CD4-positive, alpha-beta T cell (primary cell): ENCODE data around the gene RBM20. TPM values are rescaled to one million over a fixed set of nuclear protein-coding genes. Genes with fewer than 3 reads are reported as not detected.

ENCODE experiments used
- ATAC-seq: fragments of 200-7000 bp; cut with Tn5 transposase; one replicate; pipeline ENCODE4 v1.10.0; 2022; ENCODE audit warnings: mild to moderate bottlenecking; ENCODE audit not compliant: poor library complexity
- CTCF ChIA-PET: fragments of 350-600 bp; sonication (Branson Sonifier 250); formaldehyde crosslinking; loops from one replicate; lab custom pipeline; 2021; ENCODE audit warnings: antibody characterized with exemption, inconsistent platforms; lab: Charles Lee
- POLR2A ChIA-PET: fragments of 350-600 bp; sonication (Branson Sonifier 250); formaldehyde crosslinking; loops from one replicate; lab custom pipeline; 2021; ENCODE audit warnings: antibody characterized with exemption, inconsistent platforms; lab: Charles Lee
- DNase-seq, 14 experiments: peaks; one replicate each; pipeline ENCODE4 v3.0.0-alpha.2; 2013 to 2020; ENCODE audit warnings: mixed read lengths in 2 of 14
- H3K27ac ChIP-seq, 2 donors: one replicate each; pipeline versions ENCODE4 v1.5.1 to v1.7.0; 2013; ENCODE audit warnings: low read length in 2 of 2, low read depth in 1 of 2, mild to moderate bottlenecking in 1 of 2
- H3K27me3 ChIP-seq, 2 experiments: 1 replicate in 1 of 2; 2 replicates in 1 of 2; pipeline versions ENCODE4 v1.6.1 to v1.7.0; 2013; ENCODE audit warnings: low read length in 2 of 2, control low read depth in 1 of 2, mild to moderate bottlenecking in 1 of 2, moderate library complexity in 1 of 2; ENCODE audit not compliant: insufficient read depth in 2 of 2, control insufficient read depth in 1 of 2
- H3K36me3 ChIP-seq: one replicate; pipeline ENCODE4 v1.6.1; 2013; ENCODE audit warnings: low read length, control low read depth; ENCODE audit not compliant: insufficient read depth
- H3K4me1 ChIP-seq: one replicate; pipeline ENCODE4 v1.6.1; 2013; ENCODE audit warnings: low read length, control low read depth; ENCODE audit not compliant: insufficient read depth
- H3K4me3 ChIP-seq: one replicate; pipeline ENCODE4 v1.5.1; 2013; ENCODE audit warnings: mild to moderate bottlenecking, low read length, moderate library complexity
- H3K9me3 ChIP-seq, 2 experiments: 1 replicate in 1 of 2; 2 replicates in 1 of 2; pipeline versions ENCODE4 v1.6.1 to v1.7.0; 2013; ENCODE audit warnings: low read length in 2 of 2, mild to moderate bottlenecking in 2 of 2, control low read depth in 1 of 2, moderate library complexity in 1 of 2; ENCODE audit not compliant: control insufficient read depth in 1 of 2, insufficient read depth in 1 of 2
- H3K27ac Mint-ChIP-seq: one replicate; pipeline ENCODE4 v1.8.0; 2020; ENCODE audit warnings: mixed read lengths
- H3K27me3 Mint-ChIP-seq: one replicate; pipeline ENCODE4 v1.8.0; 2021; ENCODE audit warnings: mixed read lengths
- H3K36me3 Mint-ChIP-seq: one replicate; pipeline ENCODE4 v1.8.0; 2021; ENCODE audit warnings: low read depth, mixed read lengths
- H3K4me1 Mint-ChIP-seq: one replicate; pipeline ENCODE4 v1.8.0; 2021; ENCODE audit warnings: low read depth, mixed read lengths
- H3K4me3 Mint-ChIP-seq: one replicate; pipeline ENCODE4 v1.8.0; 2020; ENCODE audit warnings: mild to moderate bottlenecking, mixed read lengths
- H3K9me3 Mint-ChIP-seq: one replicate; pipeline ENCODE4 v1.8.0; 2020; ENCODE audit warnings: mixed read lengths
- intact Hi-C, 2 experiments: fragments of 100-400 bp; cut with DNase I in 1 of 2; cut with micrococcal nuclease in 1 of 2; formaldehyde crosslinking; loops; one replicate each; pipeline versions ENCODE4 v1.15.1 to v1.9.0; 2023 to 2025; cut with DNase I, micrococcal nuclease
- total RNA-seq, 174 experiments: library from RNA in 2 of 174; stranded (reverse) in 2 of 174; gene quantifications; one replicate each; pipeline ENCODE4 v1.2.3 and lab custom pipeline; 2021 to 2026
- TF ChIP-seq, protein P1 (sequence below): fragments of 200-600 bp; IDR thresholded peaks from one replicate; pipeline ENCODE4 v1.8.0; 2022; ENCODE audit warnings: antibody characterized with exemption, mild to moderate bottlenecking

The RBM20 gene
- total RNA-seq, 2 experiments from 2014 or later = 0.91 to 1.1 TPM

DNA sequence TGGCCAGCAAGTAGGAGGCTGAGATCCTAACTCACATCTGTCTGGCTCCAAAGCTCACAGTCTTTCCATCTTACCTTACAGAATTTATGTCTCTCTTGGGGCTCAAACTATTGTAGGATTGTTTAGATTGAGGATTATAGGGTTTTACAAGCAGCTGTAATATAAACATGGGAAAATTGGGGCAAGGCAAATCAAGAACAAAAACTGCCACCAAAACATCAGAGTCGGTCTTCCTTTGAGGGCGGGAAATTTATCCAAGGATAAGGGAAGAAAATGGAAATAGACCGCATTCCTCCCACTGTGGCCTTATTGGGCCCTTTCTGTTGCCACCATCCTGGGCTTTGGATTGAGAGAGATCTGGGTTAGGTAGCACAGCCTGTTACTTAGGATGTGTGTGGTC is 22.5 kb downstream of the RBM20 start:
- H3K27me3 Mint-ChIP-seq = no peaks in the 10 kb centered on the region
- TF ChIP-seq, protein P1, sequence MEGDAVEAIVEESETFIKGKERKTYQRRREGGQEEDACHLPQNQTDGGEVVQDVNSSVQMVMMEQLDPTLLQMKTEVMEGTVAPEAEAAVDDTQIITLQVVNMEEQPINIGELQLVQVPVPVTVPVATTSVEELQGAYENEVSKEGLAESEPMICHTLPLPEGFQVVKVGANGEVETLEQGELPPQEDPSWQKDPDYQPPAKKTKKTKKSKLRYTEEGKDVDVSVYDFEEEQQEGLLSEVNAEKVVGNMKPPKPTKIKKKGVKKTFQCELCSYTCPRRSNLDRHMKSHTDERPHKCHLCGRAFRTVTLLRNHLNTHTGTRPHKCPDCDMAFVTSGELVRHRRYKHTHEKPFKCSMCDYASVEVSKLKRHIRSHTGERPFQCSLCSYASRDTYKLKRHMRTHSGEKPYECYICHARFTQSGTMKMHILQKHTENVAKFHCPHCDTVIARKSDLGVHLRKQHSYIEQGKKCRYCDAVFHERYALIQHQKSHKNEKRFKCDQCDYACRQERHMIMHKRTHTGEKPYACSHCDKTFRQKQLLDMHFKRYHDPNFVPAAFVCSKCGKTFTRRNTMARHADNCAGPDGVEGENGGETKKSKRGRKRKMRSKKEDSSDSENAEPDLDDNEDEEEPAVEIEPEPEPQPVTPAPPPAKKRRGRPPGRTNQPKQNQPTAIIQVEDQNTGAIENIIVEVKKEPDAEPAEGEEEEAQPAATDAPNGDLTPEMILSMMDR = no peak
- Histone ChIP-seq H3K27me3 (no peaks in the 10 kb centered on the region), H3K36me3 (no peaks in the 10 kb centered on the region), H3K4me1 (peaks cover under 1% of the 10 kb centered on the region), H3K4me3 (no peak overlapping the region), H3K27ac (no peak overlapping the region), H3K9me3 (no peaks in the 10 kb centered on the region)
- no peak overlapping the region for H3K4me3 Mint-ChIP-seq
- no peaks in the 10 kb centered on the region for H3K9me3 Mint-ChIP-seq
- CTCF ChIA-PET = interaction anchor here (1.6 kb wide), 1 partner anchor 18 kb away, joined by 3 read pairs; no protein-coding TSS in a partner anchor
- ATAC-seq (no peak), DNase-seq (no peak)
- H3K4me1 Mint-ChIP-seq = peaks cover under 1% of the 10 kb centered on the region
- POLR2A ChIA-PET = no interaction called here
- H3K36me3 Mint-ChIP-seq = no peaks in the 10 kb centered on the region
- intact Hi-C loops = no loop called here
- H3K27ac Mint-ChIP-seq = no peak overlapping the region

DNA sequence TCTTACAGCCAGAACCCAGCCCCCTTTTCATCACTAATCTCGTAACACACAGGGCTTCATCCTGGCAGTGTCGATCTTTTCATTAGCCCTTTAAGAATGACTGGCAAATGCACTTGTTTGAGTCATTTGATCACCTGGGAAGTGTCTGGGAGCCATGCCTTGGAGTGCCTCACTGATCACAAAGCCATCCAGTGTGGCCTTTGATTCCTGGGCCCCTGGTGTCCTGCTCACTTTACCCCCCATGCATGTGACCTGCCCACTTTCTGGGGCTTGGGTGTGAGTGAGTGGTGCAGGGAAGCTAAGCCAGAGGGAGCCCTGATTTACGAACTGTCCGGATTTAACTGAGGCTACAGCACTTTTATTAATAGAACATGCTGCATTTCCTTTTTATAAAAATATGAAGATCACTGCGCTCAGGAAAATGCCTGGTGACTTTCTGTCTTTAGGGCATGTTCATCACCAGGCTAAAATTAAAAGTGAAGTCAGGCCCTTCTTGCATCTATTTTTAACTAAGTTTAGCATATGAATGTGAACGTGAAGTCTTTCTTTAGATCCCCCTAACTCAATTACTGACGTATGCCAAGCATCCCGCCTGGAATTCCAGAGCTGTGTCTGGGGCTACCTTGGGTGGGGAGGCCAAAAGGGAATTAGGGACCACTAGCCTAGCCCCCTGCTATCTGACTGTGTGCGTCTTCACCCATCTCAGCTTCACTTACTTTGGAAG is 23.6 kb downstream of the RBM20 start:
- CTCF ChIA-PET = no interaction called here

DNA sequence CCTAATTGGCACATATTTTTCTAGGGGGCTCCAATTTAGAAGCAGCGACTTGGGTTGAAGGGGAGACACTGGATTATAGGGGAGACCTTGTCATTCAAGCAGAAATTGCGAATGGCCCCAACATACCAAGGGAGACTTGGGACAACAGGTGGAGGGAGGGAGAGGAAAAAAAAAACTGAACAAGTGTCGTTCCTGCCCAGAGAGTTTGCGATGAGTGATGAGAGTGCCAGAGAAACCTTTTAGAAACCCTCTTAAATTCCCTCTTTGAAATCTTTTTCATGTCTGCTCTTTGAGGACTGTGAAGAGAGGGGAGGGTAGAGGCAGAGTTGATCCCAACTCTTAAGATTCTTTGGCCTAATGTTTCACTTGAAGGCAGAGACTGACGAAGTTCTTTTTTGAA is 24.3 kb downstream of the RBM20 start:
- Histone ChIP-seq H3K27me3 (no peaks in the 10 kb centered on the region), H3K36me3 (no peaks in the 10 kb centered on the region), H3K4me3 (no peak overlapping the region), H3K9me3 (no peaks in the 10 kb centered on the region), H3K4me1 (peaks cover 10% of the 10 kb centered on the region), H3K27ac (no peak overlapping the region)
- ChIA-PET CTCF (no interaction called here), POLR2A (no interaction called here)
- Mint-ChIP-seq H3K4me3 (no peak overlapping the region), H3K9me3 (no peaks in the 10 kb centered on the region), H3K4me1 (peaks cover 6% of the 10 kb centered on the region), H3K36me3 (no peaks in the 10 kb centered on the region), H3K27ac (no peak overlapping the region), H3K27me3 (no peaks in the 10 kb centered on the region)
- DNase-seq (no peak), ATAC-seq (no peak)
- TF ChIP-seq, protein P1 = no peak
- intact Hi-C loops = no loop called here

More for the DNA sequence above, 23.6 kb downstream of the RBM20 start:
- Histone ChIP-seq H3K27ac (no peak overlapping the region), H3K36me3 (no peaks in the 10 kb centered on the region), H3K4me1 (peaks cover 10% of the 10 kb centered on the region), H3K27me3 (no peaks in the 10 kb centered on the region), H3K9me3 (no peaks in the 10 kb centered on the region), H3K4me3 (no peak overlapping the region)
- no peaks in the 10 kb centered on the region for H3K9me3 Mint-ChIP-seq
- POLR2A ChIA-PET = no interaction called here
- H3K27me3 Mint-ChIP-seq = no peaks in the 10 kb centered on the region
- intact Hi-C loops = no loop called here
- H3K4me1 Mint-ChIP-seq = peaks cover 6% of the 10 kb centered on the region
- H3K4me3 Mint-ChIP-seq = no peak overlapping the region
- TF ChIP-seq, protein P1 = no peak
- DNase-seq (no peak), ATAC-seq (no peak)
- no peak overlapping the region for H3K27ac Mint-ChIP-seq
- no peaks in the 10 kb centered on the region for H3K36me3 Mint-ChIP-seq
